ENCODE results near the gene MGAT4B. TPM values are rescaled to one million over a fixed set of nuclear protein-coding genes. Genes with fewer than 3 reads are reported as not detected.

Gene MGAT4B
- total and polyA plus RNA-seq, 2 donors (not counting 1 experiment from before 2014, with no cell fraction given): 157 to 172 TPM

DNA sequence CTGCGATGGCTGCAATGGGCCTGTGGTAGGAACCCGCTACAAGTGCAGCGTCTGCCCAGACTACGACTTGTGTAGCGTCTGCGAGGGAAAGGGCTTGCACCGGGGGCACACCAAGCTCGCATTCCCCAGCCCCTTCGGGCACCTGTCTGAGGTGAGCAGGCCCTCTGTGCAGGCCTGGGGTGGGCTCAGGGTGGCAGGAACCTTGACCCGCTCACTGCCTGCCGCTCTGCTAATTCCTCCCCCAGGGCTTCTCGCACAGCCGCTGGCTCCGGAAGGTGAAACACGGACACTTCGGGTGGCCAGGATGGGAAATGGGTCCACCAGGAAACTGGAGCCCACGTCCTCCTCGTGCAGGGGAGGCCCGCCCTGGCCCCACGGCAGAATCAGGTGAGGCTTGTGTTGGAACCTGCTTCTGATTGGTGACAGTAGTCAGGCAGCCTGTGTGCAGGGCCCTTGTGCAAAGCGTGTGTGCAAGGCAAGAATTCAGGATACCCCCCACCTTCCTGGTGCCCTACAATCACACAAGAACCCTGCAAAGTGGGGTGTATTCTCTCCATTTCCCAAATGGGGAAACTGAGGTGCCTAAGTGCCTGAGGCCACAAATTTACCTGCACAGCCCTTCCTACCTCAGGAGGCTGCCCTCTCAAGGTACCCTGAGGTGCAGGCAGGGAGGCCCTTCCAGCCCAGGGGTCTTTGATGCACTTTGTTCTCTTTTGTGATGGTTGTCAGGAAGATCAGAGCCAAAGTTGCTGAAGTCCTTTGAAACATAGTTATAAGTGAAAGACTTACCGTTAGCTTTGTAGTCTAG, 17.5 kb upstream of the MGAT4B start:
- Histone ChIP-seq H3K27me3 (ENCODE audit: control insufficient read depth, insufficient read depth, low read length) (no peaks in the 10 kb centered on the region), H4K20me1 (ENCODE audit: control insufficient read depth, extremely low read depth, insufficient read depth, low read length) (peaks cover 8% of the 10 kb centered on the region), H3K79me2 (ENCODE audit: control insufficient read depth, insufficient read depth, low read length) (peaks cover 63% of the 10 kb centered on the region), H2AFZ (ENCODE audit: low read length) (no peak overlapping the region), H3K4me3 (replicated peaks in 1 of 4; ENCODE audit: control extremely low read depth in 1 of 4, insufficient read depth in 1 of 4, low read depth in 3 of 4, low read length in 4 of 4) (peak overlapping the region in 3 of 4 experiments; percentile 22 to 85 (median 33)), H3K27ac (ENCODE audit: insufficient read depth, low read length) (no peak overlapping the region), H3K4me1 (ENCODE audit: control insufficient read depth, extremely low read depth, insufficient read depth, low read length) (peaks cover 29% of the 10 kb centered on the region), H3K36me3 (ENCODE audit: control insufficient read depth, insufficient read depth, low read length) (peaks cover 48% of the 10 kb centered on the region), H3K4me2 (ENCODE audit: extremely low read depth, insufficient read depth, low read length) (peak overlapping the region; percentile 70), H3K9me3 (ENCODE audit: control insufficient read depth, insufficient read depth, low read depth, low read length) (no peaks in the 10 kb centered on the region), H3K9ac (ENCODE audit: insufficient read depth, low read length) (no peak overlapping the region)
- no peak for TF ChIP-seq EZH2 (IDR thresholded peaks at IDR 0.05; ENCODE audit: low read length, missing control alignments)
- TF ChIP-seq, protein P1, sequence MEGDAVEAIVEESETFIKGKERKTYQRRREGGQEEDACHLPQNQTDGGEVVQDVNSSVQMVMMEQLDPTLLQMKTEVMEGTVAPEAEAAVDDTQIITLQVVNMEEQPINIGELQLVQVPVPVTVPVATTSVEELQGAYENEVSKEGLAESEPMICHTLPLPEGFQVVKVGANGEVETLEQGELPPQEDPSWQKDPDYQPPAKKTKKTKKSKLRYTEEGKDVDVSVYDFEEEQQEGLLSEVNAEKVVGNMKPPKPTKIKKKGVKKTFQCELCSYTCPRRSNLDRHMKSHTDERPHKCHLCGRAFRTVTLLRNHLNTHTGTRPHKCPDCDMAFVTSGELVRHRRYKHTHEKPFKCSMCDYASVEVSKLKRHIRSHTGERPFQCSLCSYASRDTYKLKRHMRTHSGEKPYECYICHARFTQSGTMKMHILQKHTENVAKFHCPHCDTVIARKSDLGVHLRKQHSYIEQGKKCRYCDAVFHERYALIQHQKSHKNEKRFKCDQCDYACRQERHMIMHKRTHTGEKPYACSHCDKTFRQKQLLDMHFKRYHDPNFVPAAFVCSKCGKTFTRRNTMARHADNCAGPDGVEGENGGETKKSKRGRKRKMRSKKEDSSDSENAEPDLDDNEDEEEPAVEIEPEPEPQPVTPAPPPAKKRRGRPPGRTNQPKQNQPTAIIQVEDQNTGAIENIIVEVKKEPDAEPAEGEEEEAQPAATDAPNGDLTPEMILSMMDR (conservative IDR thresholded peaks at IDR 0.05 in 1 of 2, IDR thresholded peaks at IDR 0.05 in 1 of 2; ENCODE audit: low read depth in 1 of 2, low read length in 2 of 2): no peak
- DNase-seq (ENCODE audit: low read depth in 2 of 2): no peak

DNA sequence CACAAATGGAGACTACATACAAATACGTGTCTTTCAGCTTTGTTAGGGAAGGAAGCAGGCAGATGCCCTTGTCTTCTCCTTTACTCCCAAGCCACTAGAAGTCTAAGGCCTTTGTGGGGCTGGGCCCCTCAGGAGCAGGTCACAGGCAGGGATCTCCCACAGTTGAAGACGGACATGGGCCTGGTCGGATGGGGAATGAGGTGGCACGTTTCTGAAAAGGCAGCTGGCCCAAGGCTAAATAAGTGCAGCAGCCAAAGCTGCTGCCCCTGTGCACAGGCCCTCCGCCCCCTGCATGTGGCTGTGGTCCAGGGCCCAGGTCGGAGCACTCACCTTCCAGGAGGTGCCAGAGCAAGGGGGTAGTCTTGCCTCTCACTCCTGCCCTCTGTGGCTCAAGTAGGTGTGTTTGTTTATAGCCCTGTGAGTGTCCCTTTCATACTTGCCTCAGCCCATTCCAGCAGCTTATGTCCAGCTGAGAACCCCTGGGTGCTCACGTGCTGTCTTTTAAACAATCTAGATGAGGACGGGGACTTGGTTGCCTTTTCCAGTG, 15.9 kb upstream of the MGAT4B start:
- Histone ChIP-seq H3K4me2 (ENCODE audit: extremely low read depth, insufficient read depth, low read length) (peak overlapping the region; percentile 86), H3K27me3 (ENCODE audit: control insufficient read depth, insufficient read depth, low read length) (no peaks in the 10 kb centered on the region), H2AFZ (ENCODE audit: low read length) (no peak overlapping the region), H3K9ac (ENCODE audit: insufficient read depth, low read length) (peak overlapping the region; percentile 43), H3K79me2 (ENCODE audit: control insufficient read depth, insufficient read depth, low read length) (peaks cover 54% of the 10 kb centered on the region), H3K4me3 (replicated peaks in 1 of 4; ENCODE audit: control extremely low read depth in 1 of 4, insufficient read depth in 1 of 4, low read depth in 3 of 4, low read length in 4 of 4) (peak overlapping the region; percentile 85 to 100 (median 90)), H4K20me1 (ENCODE audit: control insufficient read depth, extremely low read depth, insufficient read depth, low read length) (peaks cover 8% of the 10 kb centered on the region), H3K36me3 (ENCODE audit: control insufficient read depth, insufficient read depth, low read length) (peaks cover 37% of the 10 kb centered on the region), H3K27ac (ENCODE audit: insufficient read depth, low read length) (no peak overlapping the region), H3K9me3 (ENCODE audit: control insufficient read depth, insufficient read depth, low read depth, low read length) (no peaks in the 10 kb centered on the region), H3K4me1 (ENCODE audit: control insufficient read depth, extremely low read depth, insufficient read depth, low read length) (peaks cover 39% of the 10 kb centered on the region)
- no peak for DNase-seq (ENCODE audit: low read depth in 2 of 2)
- TF ChIP-seq EZH2 (IDR thresholded peaks at IDR 0.05; ENCODE audit: low read length, missing control alignments): no peak
- TF ChIP-seq, protein P1 (conservative IDR thresholded peaks at IDR 0.05 in 1 of 2, IDR thresholded peaks at IDR 0.05 in 1 of 2; ENCODE audit: low read depth in 1 of 2, low read length in 2 of 2): no peak

DNA sequence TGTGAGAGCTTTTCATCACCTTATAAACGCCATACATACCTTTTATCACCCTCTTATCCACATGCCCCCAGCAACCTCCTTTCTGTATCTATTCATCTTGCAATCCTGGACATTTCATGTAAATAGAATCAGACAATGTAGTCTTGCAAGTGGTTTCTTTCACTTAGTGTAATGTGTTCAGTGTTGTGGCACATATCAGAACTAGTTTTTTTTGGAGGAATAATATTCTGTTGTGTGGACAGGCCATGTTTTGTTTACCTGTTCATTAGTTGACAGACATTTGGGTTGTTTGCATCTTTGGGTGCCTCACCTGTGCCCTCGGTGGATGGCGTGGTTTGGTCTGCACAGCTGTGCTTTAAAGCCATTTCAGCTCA, 15.4 kb upstream of the MGAT4B start:
- peaks cover 54% of the 10 kb centered on the region for H3K79me2 ChIP-seq (ENCODE audit: control insufficient read depth, insufficient read depth, low read length)
- peaks cover 8% of the 10 kb centered on the region for H4K20me1 ChIP-seq (ENCODE audit: control insufficient read depth, extremely low read depth, insufficient read depth, low read length)
- peaks cover 39% of the 10 kb centered on the region for H3K4me1 ChIP-seq (ENCODE audit: control insufficient read depth, extremely low read depth, insufficient read depth, low read length)
- H3K27me3 ChIP-seq (ENCODE audit: control insufficient read depth, insufficient read depth, low read length): no peaks in the 10 kb centered on the region
- no peaks in the 10 kb centered on the region for H3K9me3 ChIP-seq (ENCODE audit: control insufficient read depth, insufficient read depth, low read depth, low read length)
- DNase-seq (ENCODE audit: low read depth in 2 of 2): no peak
- H2AFZ ChIP-seq (ENCODE audit: low read length): no peak overlapping the region
- peak overlapping the region; percentile 86 for H3K4me2 ChIP-seq (ENCODE audit: extremely low read depth, insufficient read depth, low read length)
- peak overlapping the region; percentile 13 for H3K9ac ChIP-seq (ENCODE audit: insufficient read depth, low read length)
- peak overlapping the region; percentile 79 for H3K27ac ChIP-seq (ENCODE audit: insufficient read depth, low read length)
- H3K4me3 ChIP-seq (replicated peaks in 1 of 4; ENCODE audit: control extremely low read depth in 1 of 4, insufficient read depth in 1 of 4, low read depth in 3 of 4, low read length in 4 of 4): peak overlapping the region; percentile 85 to 100 (median 90)
- TF ChIP-seq, protein P1 (conservative IDR thresholded peaks at IDR 0.05 in 1 of 2, IDR thresholded peaks at IDR 0.05 in 1 of 2; ENCODE audit: low read depth in 1 of 2, low read length in 2 of 2): no peak
- no peak for TF ChIP-seq EZH2 (IDR thresholded peaks at IDR 0.05; ENCODE audit: low read length, missing control alignments)
- H3K36me3 ChIP-seq (ENCODE audit: control insufficient read depth, insufficient read depth, low read length): peaks cover 37% of the 10 kb centered on the region

Data from fibroblast of lung (primary cell).